Subcutaneous adipose tissue (tissue), 4 donors: ENCODE measurements around the gene CKB. TPM values are rescaled to one million over a fixed set of nuclear protein-coding genes. Genes with fewer than 3 reads are reported as not detected.

Source experiments
- CTCF ChIP-seq: fragments of 450-650 bp; IDR thresholded peaks from one replicate; pipeline ENCODE4 v1.5.1; 2016; ENCODE audit warnings: low read depth, mild to moderate bottlenecking, control low read depth, antibody characterized with exemption, moderate library complexity
- total RNA-seq, 4 donors: library from RNA; depleted of rRNA; stranded (reverse); fragments of >200 nt; gene quantifications; one replicate each; pipeline ENCODE4 v1.1.0, GENCODE V29; 2016

Gene CKB
- total RNA-seq, 4 donors from 2014 or later = 53.8 to 512 (median 182) TPM

- no peak for TF ChIP-seq CTCF
Observed at GRCh38 chr14:103539056-103539825, 16.6 kb upstream of the CKB start.

- no peak for TF ChIP-seq CTCF
Observed at GRCh38 chr14:103538291-103539055, 15.8 kb upstream of the CKB start.

GRCh38 chr14:103537175-103537990, 14.8 kb upstream of the CKB start:
- no peak for TF ChIP-seq CTCF

GRCh38 chr14:103536693-103537092, 14.1 kb upstream of the CKB start:
- TF ChIP-seq CTCF = no peak

GRCh38 chr14:103535891-103536565, 13.4 kb upstream of the CKB start:
- TF ChIP-seq CTCF = no peak

GRCh38 chr14:103535081-103535890, 12.7 kb upstream of the CKB start:
- no peak for TF ChIP-seq CTCF
